HG03442 (cell line): ENCODE data around the gene SRMS.

ENCODE experiments used
- ATAC-seq: cut with Tn5 transposase; IDR thresholded peaks from one replicate; pipeline ENCODE4 v1.9.1; 2021; ENCODE audit warnings: mild to moderate bottlenecking, moderate library complexity; ENCODE audit not compliant: unreplicated experiment

SRMS gene

GRCh38 chr20:63503524-63503923, 44.0 kb downstream of the SRMS start:
- ATAC-seq = no peak

GRCh38 chr20:63502671-63503172, 44.8 kb downstream of the SRMS start:
- no peak for ATAC-seq

GRCh38 chr20:63501818-63502670, 45.5 kb downstream of the SRMS start:
- no peak for ATAC-seq

GRCh38 chr20:63500902-63501817, 46.4 kb downstream of the SRMS start:
- no peak for ATAC-seq

- no peak for ATAC-seq
These were observed 47.2 kb downstream of the SRMS start for GRCh38 chr20:63500151-63500901.

GRCh38 chr20:63499338-63499969, 48.1 kb downstream of the SRMS start:
- no peak for ATAC-seq

GRCh38 chr20:63498960-63499337, 48.6 kb downstream of the SRMS start, which contains the start of gene EEF1A2:
Gene EEF1A2, minus strand, starts transcription at chr20:63499083. Its CDS starts 1,320 bp downstream, at chr20:63497763.
- ATAC-seq = no peak

- ATAC-seq = no peak
These were observed 49.3 kb downstream of the SRMS start for GRCh38 chr20:63497946-63498935.

- ATAC-seq = no peak
These were observed 50.2 kb downstream of the SRMS start for GRCh38 chr20:63497138-63497945.

GRCh38 chr20:63496596-63497120, 50.9 kb downstream of the SRMS start:
- no peak for ATAC-seq

GRCh38 chr20:63495741-63496595, 51.6 kb downstream of the SRMS start:
- ATAC-seq = no peak

- ATAC-seq = no peak
These were observed 52.3 kb downstream of the SRMS start for GRCh38 chr20:63495167-63495720.

GRCh38 chr20:63494420-63495166, 53.0 kb downstream of the SRMS start:
- ATAC-seq = no peak

- ATAC-seq = no peak
These were observed 53.5 kb downstream of the SRMS start for GRCh38 chr20:63494084-63494419.

- no peak for ATAC-seq
These were observed 54.0 kb downstream of the SRMS start for GRCh38 chr20:63493563-63494020.

GRCh38 chr20:63492982-63493381, 54.6 kb downstream of the SRMS start:
- ATAC-seq = no peak
